ENCODE data around the gene TAS2R16. TPM values are rescaled to one million over a fixed set of nuclear protein-coding genes. Genes with fewer than 3 reads are reported as not detected.

TAS2R16 gene
- total RNA-seq, 1 experiment from 2014 or later: not detected

DNA sequence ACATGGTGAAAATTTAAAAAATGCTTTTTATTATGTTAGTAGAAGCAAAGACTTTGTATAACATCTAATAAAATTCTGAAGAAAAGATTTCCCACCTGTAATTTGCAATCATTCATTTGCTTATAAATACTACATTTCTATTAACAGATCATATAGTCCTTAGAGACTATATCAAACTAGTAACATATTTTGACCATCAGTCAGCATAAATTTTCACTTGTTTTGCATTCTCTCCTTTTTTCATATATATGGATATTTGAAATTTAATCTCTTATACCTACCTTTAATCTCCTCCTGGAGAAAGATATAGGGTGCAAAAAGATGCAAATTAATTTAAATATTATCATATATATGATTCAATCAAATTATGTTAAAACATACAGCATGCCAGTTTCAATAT lies 16.9 kb upstream of the TAS2R16 start (continued):
- no peak for TF ChIP-seq EZH2phosphoT487 (IDR thresholded peaks at IDR 0.05; ENCODE audit: borderline replicate concordance)
- no peak for TF ChIP-seq CBX3 (IDR thresholded peaks at IDR 0.05; ENCODE audit: low read depth)
- no peak for TF ChIP-seq EGR1 (IDR thresholded peaks at IDR 0.05; ENCODE audit: low read depth)
- no peak for TF ChIP-seq ELF1 (IDR thresholded peaks at IDR 0.05; ENCODE audit: borderline replicate concordance, low read depth)
- TF ChIP-seq JUND (IDR thresholded peaks at IDR 0.05): no peak
- no peak for TF ChIP-seq ZNF274 (IDR thresholded peaks at IDR 0.05; ENCODE audit: low read depth, low read length)
- no peak for TF ChIP-seq SP1 (IDR thresholded peaks at IDR 0.05; ENCODE audit: low read depth)
- no peak for TF ChIP-seq SIN3A (IDR thresholded peaks at IDR 0.05; ENCODE audit: low read depth)

DNA sequence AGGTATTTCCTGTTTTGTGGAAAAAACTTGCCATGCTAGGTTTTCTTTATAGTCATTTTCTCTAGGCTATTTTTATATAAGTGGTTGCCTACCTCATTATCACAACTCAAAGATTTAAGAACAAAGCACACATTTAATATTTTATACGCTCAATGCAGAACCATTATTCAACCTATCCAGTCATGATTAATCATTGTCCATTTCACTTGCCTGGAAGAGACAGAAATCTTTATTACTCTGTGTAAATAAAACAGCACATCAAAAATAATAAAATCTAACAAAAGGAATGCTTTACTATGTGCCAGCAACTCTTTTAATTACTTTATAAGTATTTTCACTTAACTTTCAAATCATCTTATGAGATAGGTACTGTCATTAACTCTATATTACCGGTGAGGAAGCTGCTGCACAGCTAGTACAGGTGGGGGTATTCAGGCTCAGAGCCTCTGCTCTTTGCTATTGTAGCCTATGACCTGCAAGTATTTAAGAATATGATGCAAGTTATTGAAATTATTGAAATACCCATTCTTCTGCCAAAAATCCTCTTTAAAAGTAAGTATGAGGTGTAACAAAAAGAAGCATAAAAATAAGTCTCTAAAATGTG lies 16.4 kb upstream of the TAS2R16 start:
- ChIA-PET CTCF (no interaction called here), RAD21 (ENCODE audit: low non-redundant PET in 1 of 2, low total read pairs in 2 of 2, uncharacterized antibody in 2 of 2, unreplicated experiment in 2 of 2) (no interaction called here), POLR2A (no interaction called here)
- no peaks in the 10 kb centered on the region for H3K9me2 ChIP-seq (ENCODE audit: insufficient read depth)
- H3K4me3 ChIP-seq (replicated peaks in 1 of 2; ENCODE audit: low read depth in 1 of 2, low read length in 2 of 2): no peak overlapping the region
- H2AFZ ChIP-seq (ENCODE audit: low read depth, low read length, poor library complexity, severe bottlenecking): no peak overlapping the region
- no peak overlapping the region for H3K9ac ChIP-seq (ENCODE audit: low read length)
- H3K9me3 ChIP-seq (ENCODE audit: control insufficient read depth in 1 of 2, insufficient read depth in 1 of 2, low read depth in 1 of 2, low read length in 2 of 2): no peaks in the 10 kb centered on the region
- no peaks in the 10 kb centered on the region for H4K20me1 ChIP-seq (ENCODE audit: insufficient read depth)
- H3K27ac ChIP-seq (ENCODE audit: low read depth, low read length): no peak overlapping the region
- no peak for TF ChIP-seq ZNF274 (IDR thresholded peaks at IDR 0.05; ENCODE audit: low read depth, low read length)
- no peak for TF ChIP-seq ZFX (IDR thresholded peaks at IDR 0.05)
- TF ChIP-seq, protein P1, sequence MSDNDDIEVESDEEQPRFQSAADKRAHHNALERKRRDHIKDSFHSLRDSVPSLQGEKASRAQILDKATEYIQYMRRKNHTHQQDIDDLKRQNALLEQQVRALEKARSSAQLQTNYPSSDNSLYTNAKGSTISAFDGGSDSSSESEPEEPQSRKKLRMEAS (IDR thresholded peaks at IDR 0.05): no peak
- TF ChIP-seq EZH2phosphoT487 (IDR thresholded peaks at IDR 0.05; ENCODE audit: borderline replicate concordance): no peak
- TF ChIP-seq ELF1 (IDR thresholded peaks at IDR 0.05; ENCODE audit: borderline replicate concordance, low read depth): no peak
- TF ChIP-seq SIN3A (IDR thresholded peaks at IDR 0.05; ENCODE audit: low read depth): no peak
- TF ChIP-seq JUND (IDR thresholded peaks at IDR 0.05): no peak
- TF ChIP-seq, protein P2, sequence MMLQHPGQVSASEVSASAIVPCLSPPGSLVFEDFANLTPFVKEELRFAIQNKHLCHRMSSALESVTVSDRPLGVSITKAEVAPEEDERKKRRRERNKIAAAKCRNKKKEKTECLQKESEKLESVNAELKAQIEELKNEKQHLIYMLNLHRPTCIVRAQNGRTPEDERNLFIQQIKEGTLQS (IDR thresholded peaks at IDR 0.05): no peak
- TF ChIP-seq, protein P3, sequence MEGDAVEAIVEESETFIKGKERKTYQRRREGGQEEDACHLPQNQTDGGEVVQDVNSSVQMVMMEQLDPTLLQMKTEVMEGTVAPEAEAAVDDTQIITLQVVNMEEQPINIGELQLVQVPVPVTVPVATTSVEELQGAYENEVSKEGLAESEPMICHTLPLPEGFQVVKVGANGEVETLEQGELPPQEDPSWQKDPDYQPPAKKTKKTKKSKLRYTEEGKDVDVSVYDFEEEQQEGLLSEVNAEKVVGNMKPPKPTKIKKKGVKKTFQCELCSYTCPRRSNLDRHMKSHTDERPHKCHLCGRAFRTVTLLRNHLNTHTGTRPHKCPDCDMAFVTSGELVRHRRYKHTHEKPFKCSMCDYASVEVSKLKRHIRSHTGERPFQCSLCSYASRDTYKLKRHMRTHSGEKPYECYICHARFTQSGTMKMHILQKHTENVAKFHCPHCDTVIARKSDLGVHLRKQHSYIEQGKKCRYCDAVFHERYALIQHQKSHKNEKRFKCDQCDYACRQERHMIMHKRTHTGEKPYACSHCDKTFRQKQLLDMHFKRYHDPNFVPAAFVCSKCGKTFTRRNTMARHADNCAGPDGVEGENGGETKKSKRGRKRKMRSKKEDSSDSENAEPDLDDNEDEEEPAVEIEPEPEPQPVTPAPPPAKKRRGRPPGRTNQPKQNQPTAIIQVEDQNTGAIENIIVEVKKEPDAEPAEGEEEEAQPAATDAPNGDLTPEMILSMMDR (IDR thresholded peaks at IDR 0.05 in 2 of 3, conservative IDR thresholded peaks at IDR 0.05 in 1 of 3; ENCODE audit: borderline replicate concordance in 1 of 3, insufficient read depth in 1 of 3, low read depth in 2 of 3, low read length in 2 of 3): no peak
- TF ChIP-seq POLR2AphosphoS5 (IDR thresholded peaks at IDR 0.05; ENCODE audit: low read depth, low read length): no peak
- no peak for TF ChIP-seq TCF7L2 (IDR thresholded peaks at IDR 0.05; ENCODE audit: borderline replicate concordance, extremely low read depth, insufficient read depth, insufficient read length)
- TF ChIP-seq, protein P4, sequence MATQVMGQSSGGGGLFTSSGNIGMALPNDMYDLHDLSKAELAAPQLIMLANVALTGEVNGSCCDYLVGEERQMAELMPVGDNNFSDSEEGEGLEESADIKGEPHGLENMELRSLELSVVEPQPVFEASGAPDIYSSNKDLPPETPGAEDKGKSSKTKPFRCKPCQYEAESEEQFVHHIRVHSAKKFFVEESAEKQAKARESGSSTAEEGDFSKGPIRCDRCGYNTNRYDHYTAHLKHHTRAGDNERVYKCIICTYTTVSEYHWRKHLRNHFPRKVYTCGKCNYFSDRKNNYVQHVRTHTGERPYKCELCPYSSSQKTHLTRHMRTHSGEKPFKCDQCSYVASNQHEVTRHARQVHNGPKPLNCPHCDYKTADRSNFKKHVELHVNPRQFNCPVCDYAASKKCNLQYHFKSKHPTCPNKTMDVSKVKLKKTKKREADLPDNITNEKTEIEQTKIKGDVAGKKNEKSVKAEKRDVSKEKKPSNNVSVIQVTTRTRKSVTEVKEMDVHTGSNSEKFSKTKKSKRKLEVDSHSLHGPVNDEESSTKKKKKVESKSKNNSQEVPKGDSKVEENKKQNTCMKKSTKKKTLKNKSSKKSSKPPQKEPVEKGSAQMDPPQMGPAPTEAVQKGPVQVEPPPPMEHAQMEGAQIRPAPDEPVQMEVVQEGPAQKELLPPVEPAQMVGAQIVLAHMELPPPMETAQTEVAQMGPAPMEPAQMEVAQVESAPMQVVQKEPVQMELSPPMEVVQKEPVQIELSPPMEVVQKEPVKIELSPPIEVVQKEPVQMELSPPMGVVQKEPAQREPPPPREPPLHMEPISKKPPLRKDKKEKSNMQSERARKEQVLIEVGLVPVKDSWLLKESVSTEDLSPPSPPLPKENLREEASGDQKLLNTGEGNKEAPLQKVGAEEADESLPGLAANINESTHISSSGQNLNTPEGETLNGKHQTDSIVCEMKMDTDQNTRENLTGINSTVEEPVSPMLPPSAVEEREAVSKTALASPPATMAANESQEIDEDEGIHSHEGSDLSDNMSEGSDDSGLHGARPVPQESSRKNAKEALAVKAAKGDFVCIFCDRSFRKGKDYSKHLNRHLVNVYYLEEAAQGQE (IDR thresholded peaks at IDR 0.05; ENCODE audit: low read depth): no peak
- TF ChIP-seq EGR1 (IDR thresholded peaks at IDR 0.05; ENCODE audit: low read depth): no peak
- TF ChIP-seq, protein P5, sequence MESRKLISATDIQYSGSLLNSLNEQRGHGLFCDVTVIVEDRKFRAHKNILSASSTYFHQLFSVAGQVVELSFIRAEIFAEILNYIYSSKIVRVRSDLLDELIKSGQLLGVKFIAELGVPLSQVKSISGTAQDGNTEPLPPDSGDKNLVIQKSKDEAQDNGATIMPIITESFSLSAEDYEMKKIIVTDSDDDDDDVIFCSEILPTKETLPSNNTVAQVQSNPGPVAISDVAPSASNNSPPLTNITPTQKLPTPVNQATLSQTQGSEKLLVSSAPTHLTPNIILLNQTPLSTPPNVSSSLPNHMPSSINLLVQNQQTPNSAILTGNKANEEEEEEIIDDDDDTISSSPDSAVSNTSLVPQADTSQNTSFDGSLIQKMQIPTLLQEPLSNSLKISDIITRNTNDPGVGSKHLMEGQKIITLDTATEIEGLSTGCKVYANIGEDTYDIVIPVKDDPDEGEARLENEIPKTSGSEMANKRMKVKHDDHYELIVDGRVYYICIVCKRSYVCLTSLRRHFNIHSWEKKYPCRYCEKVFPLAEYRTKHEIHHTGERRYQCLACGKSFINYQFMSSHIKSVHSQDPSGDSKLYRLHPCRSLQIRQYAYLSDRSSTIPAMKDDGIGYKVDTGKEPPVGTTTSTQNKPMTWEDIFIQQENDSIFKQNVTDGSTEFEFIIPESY (IDR thresholded peaks at IDR 0.05; ENCODE audit: extremely low read depth, insufficient replicate concordance, low read length): no peak
- TF ChIP-seq RAD21 (IDR thresholded peaks at IDR 0.05; ENCODE audit: low read depth): no peak
- no peaks in the 10 kb centered on the region for H3K36me3 ChIP-seq (ENCODE audit: control insufficient read depth in 1 of 2, insufficient read depth in 2 of 2, low read length in 2 of 2)
- no peaks in the 10 kb centered on the region for H3K27me3 ChIP-seq (ENCODE audit: insufficient read depth, low read length)
- H3K4me2 ChIP-seq (ENCODE audit: low read length): no peak overlapping the region
- no peaks in the 10 kb centered on the region for H3K4me1 ChIP-seq (ENCODE audit: control insufficient read depth in 1 of 2, insufficient read depth in 2 of 2, low read length in 2 of 2)
- no TSS peak for BruUV-seq (replicated peaks)
- intact Hi-C loops (cut with micrococcal nuclease): no loop called here
- no peaks in the 10 kb centered on the region for H3K79me2 ChIP-seq (ENCODE audit: insufficient read depth, low read length)
- no peak for ATAC-seq
- DNase-seq (ENCODE audit: low read depth, low spot score): no peak

All from HCT116 (cell line).